Measurements from ENCODE around the gene SACM1L.

DNA sequence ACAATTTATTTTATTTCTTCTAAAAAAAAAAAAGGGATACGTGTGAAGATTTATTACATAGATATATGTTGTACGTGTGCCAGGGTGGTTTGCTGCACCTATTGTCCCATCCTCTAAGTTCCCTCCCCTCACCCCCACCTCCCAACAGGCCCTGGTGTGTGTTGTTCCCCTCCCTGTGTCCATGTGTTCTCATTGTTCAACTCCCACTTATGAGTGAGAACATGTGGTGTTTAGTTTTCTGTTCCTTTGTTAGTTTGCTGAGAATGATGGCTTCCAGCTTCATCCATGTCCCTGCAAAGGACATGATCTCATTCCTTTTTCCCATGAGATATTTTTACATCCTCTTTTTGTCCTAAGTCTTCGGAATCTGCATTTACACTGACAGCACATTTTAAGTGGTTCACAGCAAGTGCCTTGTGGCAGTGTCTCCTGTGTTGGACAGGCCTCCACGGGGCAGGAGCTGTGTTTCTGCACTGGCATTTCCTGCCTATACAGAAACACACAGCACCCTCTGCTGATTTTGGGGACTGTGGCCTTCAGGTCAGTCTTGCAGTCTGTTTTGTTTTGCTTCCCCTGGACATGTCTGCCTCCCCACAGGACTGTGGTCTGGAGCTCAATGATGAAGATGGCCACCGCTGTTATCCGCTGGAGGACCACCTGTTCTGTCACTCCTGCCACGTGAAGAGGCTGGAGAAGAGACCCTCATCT, 12.7 kb upstream of the SACM1L start:
- TF ChIP-seq, protein P1, sequence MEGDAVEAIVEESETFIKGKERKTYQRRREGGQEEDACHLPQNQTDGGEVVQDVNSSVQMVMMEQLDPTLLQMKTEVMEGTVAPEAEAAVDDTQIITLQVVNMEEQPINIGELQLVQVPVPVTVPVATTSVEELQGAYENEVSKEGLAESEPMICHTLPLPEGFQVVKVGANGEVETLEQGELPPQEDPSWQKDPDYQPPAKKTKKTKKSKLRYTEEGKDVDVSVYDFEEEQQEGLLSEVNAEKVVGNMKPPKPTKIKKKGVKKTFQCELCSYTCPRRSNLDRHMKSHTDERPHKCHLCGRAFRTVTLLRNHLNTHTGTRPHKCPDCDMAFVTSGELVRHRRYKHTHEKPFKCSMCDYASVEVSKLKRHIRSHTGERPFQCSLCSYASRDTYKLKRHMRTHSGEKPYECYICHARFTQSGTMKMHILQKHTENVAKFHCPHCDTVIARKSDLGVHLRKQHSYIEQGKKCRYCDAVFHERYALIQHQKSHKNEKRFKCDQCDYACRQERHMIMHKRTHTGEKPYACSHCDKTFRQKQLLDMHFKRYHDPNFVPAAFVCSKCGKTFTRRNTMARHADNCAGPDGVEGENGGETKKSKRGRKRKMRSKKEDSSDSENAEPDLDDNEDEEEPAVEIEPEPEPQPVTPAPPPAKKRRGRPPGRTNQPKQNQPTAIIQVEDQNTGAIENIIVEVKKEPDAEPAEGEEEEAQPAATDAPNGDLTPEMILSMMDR (IDR thresholded peaks at IDR 0.05), result no peak
- TF ChIP-seq POLR2AphosphoS5 (IDR thresholded peaks at IDR 0.05), result no peak
